HepG2 (cell line): Measurements from ENCODE around the gene FGF18. TPM values are rescaled to one million over a fixed set of nuclear protein-coding genes. Genes with fewer than 3 reads are reported as not detected.

Experiments used
- ATAC-seq: fragments of 200-7000 bp; cut with Tn5 transposase; 3 replicates; pipeline ENCODE4 v1.9.1; 2020; ENCODE audit warnings: mild to moderate bottlenecking, moderate library complexity
- BruUV-seq: library from RNA; stranded (reverse); fragments of 400-500 nt; replicated peaks from 2 replicates; lab custom pipeline; 2021; lab: Mats Ljungman, UMichigan
- CTCF ChIA-PET: fragments of 300-600 bp; formaldehyde crosslinking; extraction: SDS; loops from one replicate; lab custom pipeline; 2021; ENCODE audit warnings: low total read pairs, inconsistent platforms, low intra/inter-chr PET ratio; lab: Yijun Ruan, JAX
- POLR2A ChIA-PET: fragments of 350-600 bp; sonication (Branson Sonifier 250); formaldehyde crosslinking; loops from one replicate; lab custom pipeline; 2020; ENCODE audit warnings: antibody characterized with exemption, inconsistent platforms; lab: Yijun Ruan, JAX
- DNase-seq: peaks from one replicate; pipeline ENCODE4 v3.0.0-alpha.2; 2015; ENCODE audit warnings: low spot score
- FAIRE-seq: peaks from 3 replicates; lab custom pipeline; 2011; peaks lifted over from hg19 to GRCh38; lab: Jason Lieb, UNC
- H2AFZ ChIP-seq: one replicate; pipeline ENCODE4 v1.6.1; 2011; ENCODE audit warnings: low read length, inconsistent platforms
- H3K27ac ChIP-seq: fragments of 300-600 bp; 3 replicates; pipeline ENCODE4 v1.8.0; 2011; ENCODE audit warnings: mixed run types, mild to moderate bottlenecking, mixed read lengths, low read length, inconsistent platforms; ENCODE audit not compliant: insufficient read depth; ENCODE audit errors: extremely low read length
- H3K27me3 ChIP-seq, 2 experiments: fragments of 200-600 bp in 1 of 2; 2 replicates in 1 of 2; 3 replicates in 1 of 2; pipeline versions ENCODE4 v1.6.0 to v1.8.0; 2011; ENCODE audit warnings: low read length in 2 of 2, mild to moderate bottlenecking in 2 of 2, moderate library complexity in 2 of 2, inconsistent platforms in 1 of 2; ENCODE audit not compliant: insufficient read depth in 2 of 2, control insufficient read depth in 1 of 2
- H3K36me3 ChIP-seq, 2 experiments: fragments of 200-600 bp in 1 of 2; replicated peaks in 1 of 2; 2 replicates in 1 of 2; 3 replicates in 1 of 2; pipeline versions ENCODE4 v1.5.1 to v1.8.0; 2011; ENCODE audit warnings: low read length in 2 of 2, inconsistent platforms in 1 of 2; ENCODE audit not compliant: insufficient read depth in 2 of 2, control insufficient read depth in 1 of 2
- H3K4me1 ChIP-seq: 2 replicates; pipeline ENCODE4 v1.5.1; 2012; ENCODE audit warnings: low read length, inconsistent platforms; ENCODE audit not compliant: insufficient read depth
- H3K4me2 ChIP-seq: 2 replicates; pipeline ENCODE4 v1.6.0; 2011; ENCODE audit warnings: low read depth, low read length, inconsistent platforms
- H3K4me3 ChIP-seq, 3 experiments: fragments of 200-600 bp in 1 of 3; sonication (generic), shearing (Covaris generic) in 1 of 3; replicated peaks in 1 of 3; 2 replicates each; pipeline ENCODE4 v1.5.1; 2011 to 2016; ENCODE audit warnings: low read length in 3 of 3, inconsistent platforms in 2 of 3, low read depth in 2 of 3, mild to moderate bottlenecking in 2 of 3, control low read depth in 1 of 3, mixed read lengths in 1 of 3; ENCODE audit not compliant: insufficient read depth in 1 of 3
- H3K79me2 ChIP-seq: one replicate; pipeline ENCODE4 v1.6.1; 2011; ENCODE audit warnings: low read length, inconsistent platforms; ENCODE audit not compliant: insufficient read depth
- H3K9ac ChIP-seq: 2 replicates; pipeline ENCODE4 v1.6.0; 2011; ENCODE audit warnings: mild to moderate bottlenecking, low read depth, low read length, inconsistent platforms; ENCODE audit not compliant: insufficient read depth
- H3K9me3 ChIP-seq: 2 replicates; pipeline ENCODE4 v1.5.1; 2012; ENCODE audit warnings: mild to moderate bottlenecking, low read length
- H4K20me1 ChIP-seq: 2 replicates; pipeline ENCODE4 v1.6.0; 2011; ENCODE audit warnings: inconsistent platforms, mild to moderate bottlenecking, low read length, moderate library complexity; ENCODE audit not compliant: insufficient read depth
- ARID2 ChIP-seq: sonication (generic); formaldehyde crosslinking; IDR thresholded peaks from 2 replicates; pipeline ENCODE4 v1.8.1; 2022; ENCODE audit warnings: mild to moderate bottlenecking, missing genetic modification reagents, borderline replicate concordance
- MAFF ChIP-seq: IDR thresholded peaks from 2 replicates; pipeline ENCODE4 v1.6.1; 2011; ENCODE audit warnings: low read depth, low read length, improper control_type of control experiment
- MIER3 ChIP-seq: IDR thresholded peaks from 2 replicates; pipeline ENCODE4 v1.6.1; 2016; ENCODE audit warnings: missing compliant biosample characterization, borderline replicate concordance
- SP4 ChIP-seq: sonication (generic); formaldehyde crosslinking; IDR thresholded peaks from 2 replicates; pipeline ENCODE4 v1.8.1; 2023; ENCODE audit warnings: mild to moderate bottlenecking, missing genetic modification reagents
- ZFP82 ChIP-seq: sonication (generic); formaldehyde crosslinking; IDR thresholded peaks from 2 replicates; pipeline ENCODE4 v1.5.1; 2020; ENCODE audit warnings: mild to moderate bottlenecking, missing genetic modification reagents, borderline replicate concordance
- ZNF530 ChIP-seq: sonication (generic); formaldehyde crosslinking; IDR thresholded peaks from 2 replicates; pipeline ENCODE4 v1.5.0; 2020; ENCODE audit warnings: low read depth, mild to moderate bottlenecking, missing genetic modification reagents
- ZNF550 ChIP-seq: sonication (generic); formaldehyde crosslinking; IDR thresholded peaks from 2 replicates; pipeline ENCODE4 v1.4.0; 2020; ENCODE audit warnings: mild to moderate bottlenecking, missing genetic modification reagents, borderline replicate concordance
- ZNF589 ChIP-seq: sonication (generic); formaldehyde crosslinking; conservative IDR thresholded peaks from 2 replicates; pipeline ENCODE4 v1.8.0; 2022; ENCODE audit warnings: mild to moderate bottlenecking, moderate library complexity, missing genetic modification reagents
- ZNF83 ChIP-seq: sonication (generic); formaldehyde crosslinking; IDR thresholded peaks from 2 replicates; pipeline ENCODE4 v1.4.0; 2020; ENCODE audit warnings: missing genetic modification reagents, mild to moderate bottlenecking, borderline replicate concordance
- WGBS: methylation state at CpG from one replicate; pipeline ENCODE4 v1.1.6; 2017; ENCODE audit warnings: low lambda C conversion rate; 5-methylcytosine and 5-hydroxymethylcytosine counted together
- in situ Hi-C: cut with HindIII; loops from 2 replicates; pipeline ENCODE4 v1.10.0; 2017; ENCODE audit warnings: low pct_unique_long_range_greater_than_20kb; ENCODE audit not compliant: extremely low pct_ligation_motif_present
- intact Hi-C: fragments of 100-400 bp; cut with micrococcal nuclease; formaldehyde crosslinking; loops from one replicate; pipeline ENCODE4 v1.10.0; 2022; ENCODE audit not compliant: unreplicated experiment
- polyA plus RNA-seq, 8 experiments: library from polyadenylated mRNA; depleted of rRNA in 3 of 8; stranded (reverse) in 7 of 8; unstranded in 1 of 8; fragments of >200 nt; fragmentation: Illumina TruSeq in 4 of 8; extraction: Trizol in 4 of 8; gene quantifications; 2 replicates each; pipeline versions ENCODE4 v1.2.1 to v1.2.3, GENCODE V29; 2011 to 2016; ENCODE audit warnings: low read depth in 4 of 8, missing spikeins in 1 of 8, mixed read lengths in 1 of 8; ENCODE audit not compliant: insufficient read depth in 1 of 8
- total RNA-seq, 5 experiments: library from RNA; depleted of rRNA; stranded (reverse); fragments of >200 nt; fragmentation: Illumina TruSeq; extraction: Trizol; gene quantifications; 2 replicates each; pipeline ENCODE4 v1.2.3, GENCODE V29; 2016; ENCODE audit warnings: low read depth in 1 of 5
- TF ChIP-seq, protein P1 (sequence below): sonication (generic); formaldehyde crosslinking; IDR thresholded peaks from 2 replicates; pipeline ENCODE4 v1.4.0; 2020; ENCODE audit warnings: missing genetic modification reagents
- TF ChIP-seq, protein P2 (sequence below): sonication (generic); formaldehyde crosslinking; IDR thresholded peaks from 2 replicates; pipeline ENCODE4 v1.4.0; 2020; ENCODE audit warnings: mild to moderate bottlenecking, missing genetic modification reagents
- TF ChIP-seq, protein P3 (sequence below): sonication (generic); formaldehyde crosslinking; IDR thresholded peaks from 2 replicates; pipeline ENCODE4 v1.4.0; 2020; ENCODE audit warnings: missing genetic modification reagents

The FGF18 gene
- total and polyA plus RNA-seq, 2 of the 13 experiments (the other 11 are each of a cell fraction or from before 2014, with no cell fraction given): not detected

DNA sequence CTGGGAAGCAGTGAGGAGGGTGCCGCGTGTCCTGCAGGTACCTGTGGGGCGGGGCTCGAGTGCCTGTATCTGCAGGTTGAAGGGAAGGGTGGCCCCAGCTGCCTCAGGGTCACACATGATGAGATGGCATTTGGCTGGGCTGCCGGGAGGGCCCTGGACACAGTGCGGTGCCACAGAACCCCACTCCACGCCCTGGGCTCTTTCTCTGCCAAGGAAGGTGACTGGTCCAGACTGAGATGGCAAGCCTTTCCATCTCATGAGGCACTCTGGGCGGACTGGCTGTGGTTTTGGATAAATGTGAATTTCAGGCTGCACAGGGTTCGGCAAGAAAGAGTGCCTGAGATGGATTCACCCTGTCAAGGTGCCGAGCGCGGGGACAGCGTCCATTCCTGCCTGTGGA lies 69.4 kb downstream of the FGF18 start (continued):
- no peak for TF ChIP-seq ZNF550 (CRISPR knock-in tag)
- TF ChIP-seq, protein P1, sequence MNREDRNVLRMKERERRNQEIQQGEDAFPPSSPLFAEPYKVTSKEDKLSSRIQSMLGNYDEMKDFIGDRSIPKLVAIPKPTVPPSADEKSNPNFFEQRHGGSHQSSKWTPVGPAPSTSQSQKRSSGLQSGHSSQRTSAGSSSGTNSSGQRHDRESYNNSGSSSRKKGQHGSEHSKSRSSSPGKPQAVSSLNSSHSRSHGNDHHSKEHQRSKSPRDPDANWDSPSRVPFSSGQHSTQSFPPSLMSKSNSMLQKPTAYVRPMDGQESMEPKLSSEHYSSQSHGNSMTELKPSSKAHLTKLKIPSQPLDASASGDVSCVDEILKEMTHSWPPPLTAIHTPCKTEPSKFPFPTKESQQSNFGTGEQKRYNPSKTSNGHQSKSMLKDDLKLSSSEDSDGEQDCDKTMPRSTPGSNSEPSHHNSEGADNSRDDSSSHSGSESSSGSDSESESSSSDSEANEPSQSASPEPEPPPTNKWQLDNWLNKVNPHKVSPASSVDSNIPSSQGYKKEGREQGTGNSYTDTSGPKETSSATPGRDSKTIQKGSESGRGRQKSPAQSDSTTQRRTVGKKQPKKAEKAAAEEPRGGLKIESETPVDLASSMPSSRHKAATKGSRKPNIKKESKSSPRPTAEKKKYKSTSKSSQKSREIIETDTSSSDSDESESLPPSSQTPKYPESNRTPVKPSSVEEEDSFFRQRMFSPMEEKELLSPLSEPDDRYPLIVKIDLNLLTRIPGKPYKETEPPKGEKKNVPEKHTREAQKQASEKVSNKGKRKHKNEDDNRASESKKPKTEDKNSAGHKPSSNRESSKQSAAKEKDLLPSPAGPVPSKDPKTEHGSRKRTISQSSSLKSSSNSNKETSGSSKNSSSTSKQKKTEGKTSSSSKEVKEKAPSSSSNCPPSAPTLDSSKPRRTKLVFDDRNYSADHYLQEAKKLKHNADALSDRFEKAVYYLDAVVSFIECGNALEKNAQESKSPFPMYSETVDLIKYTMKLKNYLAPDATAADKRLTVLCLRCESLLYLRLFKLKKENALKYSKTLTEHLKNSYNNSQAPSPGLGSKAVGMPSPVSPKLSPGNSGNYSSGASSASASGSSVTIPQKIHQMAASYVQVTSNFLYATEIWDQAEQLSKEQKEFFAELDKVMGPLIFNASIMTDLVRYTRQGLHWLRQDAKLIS (CRISPR knock-in tag): no peak

DNA sequence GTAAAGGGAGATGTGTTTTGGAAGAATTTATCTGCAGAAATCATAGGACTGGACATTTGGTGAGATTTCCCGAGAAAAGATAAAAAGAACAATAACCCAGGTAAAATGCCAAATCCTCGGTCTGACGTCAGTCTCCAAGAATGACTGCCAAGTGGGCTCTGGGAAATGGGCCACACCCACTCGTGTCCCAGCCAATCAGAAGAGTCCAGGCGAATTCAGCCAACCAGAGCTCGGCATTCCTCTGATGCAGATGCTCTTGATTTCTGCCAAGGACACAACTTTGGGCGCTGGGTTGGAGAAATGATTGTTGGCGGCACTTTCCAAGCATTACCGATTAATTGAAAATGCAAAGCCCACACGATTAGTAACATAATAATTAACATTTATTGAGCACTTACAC lies 73.3 kb downstream of the FGF18 start:
- WGBS: 50% methylated on average over 10 of the region's 10 CpGs
- ATAC-seq (no peak), FAIRE-seq (no peak), DNase-seq (no peak)
- no peak overlapping the region for H3K4me2 ChIP-seq
- POLR2A ChIA-PET: no interaction called here
- no peaks in the 10 kb centered on the region for H3K9me3 ChIP-seq
- intact Hi-C loops (no loop called here), in situ Hi-C loops (no loop called here)
- peaks cover 0 to 7% of the 10 kb centered on the region in 2 experiments; a peak in 2 of 5 replicates for H3K27me3 ChIP-seq
- no peaks in the 10 kb centered on the region for H3K79me2 ChIP-seq
- no peaks in the 10 kb centered on the region for H4K20me1 ChIP-seq
- peaks cover 14% of the 10 kb centered on the region for H3K4me1 ChIP-seq
- no TSS peak for BruUV-seq
- H2AFZ ChIP-seq: no peak overlapping the region
- CTCF ChIA-PET: no interaction called here
- H3K27ac ChIP-seq: no peak overlapping the region
- no peak for TF ChIP-seq SP4 (CRISPR knock-in tag)
- TF ChIP-seq, protein P2, sequence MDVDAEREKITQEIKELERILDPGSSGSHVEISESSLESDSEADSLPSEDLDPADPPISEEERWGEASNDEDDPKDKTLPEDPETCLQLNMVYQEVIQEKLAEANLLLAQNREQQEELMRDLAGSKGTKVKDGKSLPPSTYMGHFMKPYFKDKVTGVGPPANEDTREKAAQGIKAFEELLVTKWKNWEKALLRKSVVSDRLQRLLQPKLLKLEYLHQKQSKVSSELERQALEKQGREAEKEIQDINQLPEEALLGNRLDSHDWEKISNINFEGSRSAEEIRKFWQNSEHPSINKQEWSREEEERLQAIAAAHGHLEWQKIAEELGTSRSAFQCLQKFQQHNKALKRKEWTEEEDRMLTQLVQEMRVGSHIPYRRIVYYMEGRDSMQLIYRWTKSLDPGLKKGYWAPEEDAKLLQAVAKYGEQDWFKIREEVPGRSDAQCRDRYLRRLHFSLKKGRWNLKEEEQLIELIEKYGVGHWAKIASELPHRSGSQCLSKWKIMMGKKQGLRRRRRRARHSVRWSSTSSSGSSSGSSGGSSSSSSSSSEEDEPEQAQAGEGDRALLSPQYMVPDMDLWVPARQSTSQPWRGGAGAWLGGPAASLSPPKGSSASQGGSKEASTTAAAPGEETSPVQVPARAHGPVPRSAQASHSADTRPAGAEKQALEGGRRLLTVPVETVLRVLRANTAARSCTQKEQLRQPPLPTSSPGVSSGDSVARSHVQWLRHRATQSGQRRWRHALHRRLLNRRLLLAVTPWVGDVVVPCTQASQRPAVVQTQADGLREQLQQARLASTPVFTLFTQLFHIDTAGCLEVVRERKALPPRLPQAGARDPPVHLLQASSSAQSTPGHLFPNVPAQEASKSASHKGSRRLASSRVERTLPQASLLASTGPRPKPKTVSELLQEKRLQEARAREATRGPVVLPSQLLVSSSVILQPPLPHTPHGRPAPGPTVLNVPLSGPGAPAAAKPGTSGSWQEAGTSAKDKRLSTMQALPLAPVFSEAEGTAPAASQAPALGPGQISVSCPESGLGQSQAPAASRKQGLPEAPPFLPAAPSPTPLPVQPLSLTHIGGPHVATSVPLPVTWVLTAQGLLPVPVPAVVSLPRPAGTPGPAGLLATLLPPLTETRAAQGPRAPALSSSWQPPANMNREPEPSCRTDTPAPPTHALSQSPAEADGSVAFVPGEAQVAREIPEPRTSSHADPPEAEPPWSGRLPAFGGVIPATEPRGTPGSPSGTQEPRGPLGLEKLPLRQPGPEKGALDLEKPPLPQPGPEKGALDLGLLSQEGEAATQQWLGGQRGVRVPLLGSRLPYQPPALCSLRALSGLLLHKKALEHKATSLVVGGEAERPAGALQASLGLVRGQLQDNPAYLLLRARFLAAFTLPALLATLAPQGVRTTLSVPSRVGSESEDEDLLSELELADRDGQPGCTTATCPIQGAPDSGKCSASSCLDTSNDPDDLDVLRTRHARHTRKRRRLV (CRISPR knock-in tag): no peak
- TF ChIP-seq ARID2 (CRISPR knock-in tag): no peak
- no peak for TF ChIP-seq ZNF83 (CRISPR knock-in tag)
- no peak for TF ChIP-seq MAFF
- TF ChIP-seq ZNF589: no peak
- TF ChIP-seq MIER3: no peak
- TF ChIP-seq ZFP82 (CRISPR knock-in tag): no peak
- TF ChIP-seq ZNF530: no peak
- TF ChIP-seq, protein P3, sequence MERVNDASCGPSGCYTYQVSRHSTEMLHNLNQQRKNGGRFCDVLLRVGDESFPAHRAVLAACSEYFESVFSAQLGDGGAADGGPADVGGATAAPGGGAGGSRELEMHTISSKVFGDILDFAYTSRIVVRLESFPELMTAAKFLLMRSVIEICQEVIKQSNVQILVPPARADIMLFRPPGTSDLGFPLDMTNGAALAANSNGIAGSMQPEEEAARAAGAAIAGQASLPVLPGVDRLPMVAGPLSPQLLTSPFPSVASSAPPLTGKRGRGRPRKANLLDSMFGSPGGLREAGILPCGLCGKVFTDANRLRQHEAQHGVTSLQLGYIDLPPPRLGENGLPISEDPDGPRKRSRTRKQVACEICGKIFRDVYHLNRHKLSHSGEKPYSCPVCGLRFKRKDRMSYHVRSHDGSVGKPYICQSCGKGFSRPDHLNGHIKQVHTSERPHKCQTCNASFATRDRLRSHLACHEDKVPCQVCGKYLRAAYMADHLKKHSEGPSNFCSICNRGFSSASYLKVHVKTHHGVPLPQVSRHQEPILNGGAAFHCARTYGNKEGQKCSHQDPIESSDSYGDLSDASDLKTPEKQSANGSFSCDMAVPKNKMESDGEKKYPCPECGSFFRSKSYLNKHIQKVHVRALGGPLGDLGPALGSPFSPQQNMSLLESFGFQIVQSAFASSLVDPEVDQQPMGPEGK (CRISPR knock-in tag): no peak
- TF ChIP-seq, all 625 proteins: peak for 0
- H3K9ac ChIP-seq: no peak overlapping the region
- no peak overlapping the region for H3K4me3 ChIP-seq
- no peaks in the 10 kb centered on the region for H3K36me3 ChIP-seq
